Ovary (tissue), 3 donors: Measurements from ENCODE around the gene SSC4D.

ENCODE experiments used
- CTCF ChIP-seq, 3 donors: fragments of 450-650 bp in 2 of 3; fragments of 200-600 bp in 1 of 3; IDR thresholded peaks; one replicate each; pipeline versions ENCODE4 v1.5.1 to v1.8.0; 2016 to 2022; ENCODE audit warnings: antibody characterized with exemption in 3 of 3, mild to moderate bottlenecking in 1 of 3
- EP300 ChIP-seq: sonication (generic); formaldehyde crosslinking; IDR thresholded peaks from one replicate; pipeline ENCODE4 v1.6.1; 2017; ENCODE audit warnings: antibody characterized with exemption
- POLR2A ChIP-seq: fragments of 450-650 bp; IDR thresholded peaks from one replicate; pipeline ENCODE4 v1.6.1; 2017; ENCODE audit warnings: antibody characterized with exemption, mild to moderate bottlenecking, moderate library complexity
- donor health status: DM: no; HTN: no; CAD: no.

GRCh38 chr7:76353744-76354143, 55.8 kb downstream of the SSC4D start:
- TF ChIP-seq CTCF (IDR thresholded peaks at IDR 0.05) (no peak), EP300 (no peak), POLR2A (no peak)
